Measurements from ENCODE around the gene SNAP47.

The SNAP47 gene

GRCh38 chr1:227824204-227824603 lies 89.0 kb downstream of the SNAP47 start:
- no peak for DNase-seq (ENCODE audit: low read depth)
- no peak overlapping the region for H3K4me3 ChIP-seq (ENCODE audit: control insufficient read depth, low read depth, low read length)
- no peak for TF ChIP-seq CTCF (conservative IDR thresholded peaks at IDR 0.05; ENCODE audit: control insufficient read depth, insufficient read depth, low read depth, low read length)

GRCh38 chr1:227828786-227829185 lies 93.6 kb downstream of the SNAP47 start:
- no peak for DNase-seq (ENCODE audit: low read depth)
- H3K4me3 ChIP-seq (ENCODE audit: control insufficient read depth, low read depth, low read length), result no peak overlapping the region
- TF ChIP-seq CTCF (conservative IDR thresholded peaks at IDR 0.05; ENCODE audit: control insufficient read depth, insufficient read depth, low read depth, low read length), result no peak
